ENCODE results near the gene PLXDC2.

DNA sequence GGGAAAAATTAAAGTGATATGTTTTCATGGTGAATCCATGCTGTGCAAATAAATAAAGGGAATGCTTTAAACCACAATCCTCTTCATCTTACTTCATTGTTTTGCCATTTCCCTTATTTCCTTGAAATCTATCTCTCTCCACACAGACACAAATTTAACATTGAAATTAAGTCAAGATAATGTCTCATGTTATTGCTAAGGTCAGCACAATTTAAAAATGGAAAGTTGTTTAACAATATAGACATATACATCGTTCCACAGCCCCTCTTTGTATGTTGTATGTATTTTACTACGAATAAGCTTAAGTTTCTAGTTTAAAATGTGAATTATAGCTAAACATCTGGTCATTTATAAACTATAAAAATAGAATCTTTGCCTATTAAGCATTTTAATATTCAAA lies 256.9 kb downstream of the PLXDC2 start:
- TF ChIP-seq, protein P1, sequence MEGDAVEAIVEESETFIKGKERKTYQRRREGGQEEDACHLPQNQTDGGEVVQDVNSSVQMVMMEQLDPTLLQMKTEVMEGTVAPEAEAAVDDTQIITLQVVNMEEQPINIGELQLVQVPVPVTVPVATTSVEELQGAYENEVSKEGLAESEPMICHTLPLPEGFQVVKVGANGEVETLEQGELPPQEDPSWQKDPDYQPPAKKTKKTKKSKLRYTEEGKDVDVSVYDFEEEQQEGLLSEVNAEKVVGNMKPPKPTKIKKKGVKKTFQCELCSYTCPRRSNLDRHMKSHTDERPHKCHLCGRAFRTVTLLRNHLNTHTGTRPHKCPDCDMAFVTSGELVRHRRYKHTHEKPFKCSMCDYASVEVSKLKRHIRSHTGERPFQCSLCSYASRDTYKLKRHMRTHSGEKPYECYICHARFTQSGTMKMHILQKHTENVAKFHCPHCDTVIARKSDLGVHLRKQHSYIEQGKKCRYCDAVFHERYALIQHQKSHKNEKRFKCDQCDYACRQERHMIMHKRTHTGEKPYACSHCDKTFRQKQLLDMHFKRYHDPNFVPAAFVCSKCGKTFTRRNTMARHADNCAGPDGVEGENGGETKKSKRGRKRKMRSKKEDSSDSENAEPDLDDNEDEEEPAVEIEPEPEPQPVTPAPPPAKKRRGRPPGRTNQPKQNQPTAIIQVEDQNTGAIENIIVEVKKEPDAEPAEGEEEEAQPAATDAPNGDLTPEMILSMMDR (IDR thresholded peaks at IDR 0.05): no peak
- TF ChIP-seq POLR2A (IDR thresholded peaks at IDR 0.05): no peak

All from Peyer's patch (tissue), 4 donors.